Spleen (tissue), 11 donors: Measurements from ENCODE around the gene VMO1. TPM values are rescaled to one million over a fixed set of nuclear protein-coding genes. Genes with fewer than 3 reads are reported as not detected.

Experiments used
- DNase-seq: peaks from one replicate; pipeline ENCODE4 v3.0.0-alpha.2; 2020
- H3K27ac ChIP-seq, 8 donors: fragments of 200-600 bp; sonication (generic) in 7 of 8; 1 replicate in 4 of 8; 2 replicates in 4 of 8; pipeline versions ENCODE4 v1.5.0 to v1.8.0; 2016 to 2021; ENCODE audit warnings: inconsistent platforms in 4 of 8, mild to moderate bottlenecking in 4 of 8, moderate library complexity in 1 of 8
- H3K27me3 ChIP-seq, 7 donors: fragments of 200-600 bp; sonication (generic) in 6 of 7; replicated peaks in 1 of 7; 1 replicate in 4 of 7; 2 replicates in 3 of 7; pipeline versions ENCODE4 v1.5.0 to v1.8.0; 2016 to 2021; ENCODE audit warnings: inconsistent platforms in 3 of 7, mild to moderate bottlenecking in 1 of 7
- H3K36me3 ChIP-seq, 6 donors: fragments of 200-600 bp; sonication (generic) in 5 of 6; 1 replicate in 4 of 6; 2 replicates in 2 of 6; pipeline versions ENCODE4 v1.5.0 to v1.8.0; 2016 to 2021; ENCODE audit warnings: inconsistent platforms in 2 of 6
- H3K4me1 ChIP-seq, 6 donors: fragments of 200-600 bp; sonication (generic) in 5 of 6; 1 replicate in 3 of 6; 2 replicates in 3 of 6; pipeline versions ENCODE4 v1.5.0 to v1.8.0; 2016 to 2021; ENCODE audit warnings: inconsistent platforms in 3 of 6
- H3K4me3 ChIP-seq, 8 donors: fragments of 200-600 bp; sonication (generic) in 7 of 8; 1 replicate in 4 of 8; 2 replicates in 4 of 8; pipeline versions ENCODE4 v1.5.0 to v1.8.0; 2016 to 2021; ENCODE audit warnings: inconsistent platforms in 4 of 8, mild to moderate bottlenecking in 4 of 8, moderate library complexity in 2 of 8
- H3K9me3 ChIP-seq, 8 donors: fragments of 200-600 bp; sonication (generic) in 7 of 8; 1 replicate in 4 of 8; 2 replicates in 4 of 8; pipeline versions ENCODE4 v1.5.0 to v1.8.0; 2016 to 2021; ENCODE audit warnings: inconsistent platforms in 4 of 8
- CTCF ChIP-seq, 11 experiments: fragments of 200-600 bp in 7 of 11; fragments of 450-650 bp in 4 of 11; sonication (generic) in 4 of 11; IDR thresholded peaks in 8 of 11; conservative IDR thresholded peaks in 3 of 11; 1 replicate in 7 of 11; 2 replicates in 4 of 11; pipeline versions ENCODE4 v1.4.0 to v1.8.0; 2016 to 2021; ENCODE audit warnings: antibody characterized with exemption in 11 of 11, inconsistent platforms in 4 of 11, mild to moderate bottlenecking in 1 of 11
- POLR2A ChIP-seq, 3 donors: fragments of 450-650 bp; IDR thresholded peaks; one replicate each; pipeline ENCODE4 v1.5.1; 2017; ENCODE audit warnings: antibody characterized with exemption in 3 of 3, mild to moderate bottlenecking in 1 of 3
- POLR2AphosphoS5 ChIP-seq, 3 donors: sonication (generic); formaldehyde crosslinking; IDR thresholded peaks; one replicate each; pipeline ENCODE4 v1.5.1; 2017; ENCODE audit warnings: antibody characterized with exemption in 3 of 3
- WGBS, 5 donors: extraction: QIAGEN DNeasy Blood & Tissue Kit in 3 of 5; methylation state at CpG; one replicate each; pipeline versions ENCODE4 v1.1.5 to v1.1.7; 2013 to 2018; 5-methylcytosine and 5-hydroxymethylcytosine counted together
- intact Hi-C: fragments of 100-400 bp; cut with DNase I; formaldehyde crosslinking; loops from one replicate; pipeline ENCODE4 v1.15.0; 2023; ENCODE audit warnings: low total_unique reads
- polyA plus RNA-seq, 3 donors: library from polyadenylated mRNA; stranded (reverse); fragments of 200-250 nt; gene quantifications; one replicate each; pipeline ENCODE4 v1.2.1, GENCODE V29; 2013
- total RNA-seq, 7 donors: library from RNA; depleted of rRNA in 3 of 7; stranded (reverse); fragments of >200 nt in 3 of 7; fragmentation: NEBNext Ultra II Directional in 4 of 7; extraction: Animal tissue kit (Norgen Biotek cat#: 25700) in 4 of 7; gene quantifications; one replicate each; pipeline versions ENCODE4 v1.1.0 to v1.2.1, GENCODE V29; 2016 to 2021
- donor health status: healthy with polysubstance abuse.
- donor health status: DM: no; HTN: no; CAD: no; lungs with moderate emphysema.
- donor health status: DM: no; HTN: no; CAD: no.
- donor health status: Bipolar disorder and iron deficiency.
- donor health status: healthy.
- donor health status: DM: no; HTN: no; CAD: no.
- donor health status: DM: yes; HTN: yes; CAD: no.

The VMO1 gene
- total and polyA plus RNA-seq, 10 donors = 5.0 to 74.3 (median 12.0) TPM

DNA sequence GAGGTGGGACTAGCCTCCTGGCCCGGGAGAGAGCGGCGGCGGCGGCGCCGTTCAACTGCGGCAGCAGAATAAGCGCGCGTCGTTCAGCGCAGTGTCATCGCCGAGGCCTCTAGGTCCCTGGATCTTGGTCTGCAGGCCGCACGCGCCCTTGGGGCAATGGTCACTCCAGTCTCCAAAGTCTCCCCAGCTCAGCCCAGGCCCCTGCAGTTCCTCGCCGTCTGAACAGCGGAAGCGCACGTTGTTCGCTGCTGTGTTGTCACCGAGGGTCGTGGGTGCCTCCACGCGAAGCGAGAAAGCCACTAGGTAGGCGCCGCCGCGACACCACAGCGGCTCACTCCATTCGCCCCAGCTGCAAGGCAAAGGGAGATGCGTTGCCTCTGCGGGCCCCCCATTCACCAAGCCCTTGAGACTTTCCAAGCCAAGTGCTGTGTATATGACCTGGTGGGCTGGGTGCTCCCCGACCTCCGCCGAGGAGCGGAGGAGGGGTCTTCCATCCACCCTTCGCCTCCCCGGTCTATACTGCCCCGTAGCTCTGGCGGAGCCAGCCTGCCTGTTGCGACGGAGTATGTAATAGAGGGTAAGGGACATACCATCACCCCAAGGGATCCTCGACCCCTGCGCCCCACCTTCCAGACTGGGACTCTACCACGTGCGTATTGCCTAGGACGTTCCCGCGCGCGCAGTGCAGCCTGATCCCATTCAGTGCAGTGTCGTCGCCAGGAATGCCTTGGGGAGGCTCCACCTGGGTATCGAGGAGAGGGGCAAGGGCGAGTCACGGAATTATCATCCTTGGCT lies 656 bp downstream of the VMO1 start:
- Histone ChIP-seq H3K9me3 (no peaks in the 10 kb centered on the region), H3K27me3 (peaks cover 0 to 90% (median 34%) of the 10 kb centered on the region in 7 donors), H3K27ac (peak overlapping the region in 6 of 8 donors; percentile 2 to 67 (median 40)), H3K4me1 (peaks cover 21 to 60% (median 45%) of the 10 kb centered on the region in 6 donors), H3K36me3 (no peaks in the 10 kb centered on the region), H3K4me3 (peak overlapping the region in 6 of 8 donors; percentile 3 to 58 (median 18))
- intact Hi-C loops = loop anchor here (5.0 to 10.0 kb wide), 2 partner anchors 51 to 102 kb away; partner anchors contain the start of genes CXCL16, MED11 and ZMYND15
- DNase-seq = no peak
- 9 to 25% (median 11%) methylated on average over 23 to 61 of the region's 61 CpGs for WGBS, 5 donors
- TF ChIP-seq POLR2AphosphoS5 (IDR thresholded peaks at IDR 0.05) (no peak), POLR2A (IDR thresholded peaks at IDR 0.05) (no peak)

DNA sequence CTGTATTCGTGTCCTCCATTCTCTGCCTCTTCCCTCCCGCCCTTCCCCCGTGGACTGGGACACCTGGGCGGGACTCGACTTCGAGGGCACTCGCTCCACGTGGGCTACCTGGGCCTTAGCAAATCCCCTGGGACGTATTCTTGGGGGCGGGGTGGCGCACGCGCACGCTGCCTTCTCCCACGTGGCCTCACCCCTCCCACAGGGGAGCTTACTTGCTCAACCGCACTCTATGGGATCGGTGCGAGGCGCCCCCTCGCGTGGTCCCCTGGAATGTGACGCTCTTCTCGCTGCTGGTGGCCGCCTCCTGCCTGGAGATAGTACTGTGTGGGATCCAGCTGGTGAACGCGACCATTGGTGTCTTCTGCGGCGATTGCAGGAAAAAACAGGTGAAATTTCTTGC lies 3.5 kb downstream of the VMO1 start:
- H3K27ac ChIP-seq = no peak overlapping the region
- intact Hi-C loops = loop anchor here (10.0 kb wide), 1 partner anchor 48 kb away; the partner anchor contains the start of genes CXCL16, MED11 and ZMYND15
- WGBS, 5 donors = 31 to 55% (median 35%) methylated on average over 20 to 28 of the region's 28 CpGs
- H3K36me3 ChIP-seq = no peaks in the 10 kb centered on the region
- TF ChIP-seq POLR2AphosphoS5 (IDR thresholded peaks at IDR 0.05) = peak in 2 of 3 donors; percentile 28 to 40
- no peak for TF ChIP-seq POLR2A (IDR thresholded peaks at IDR 0.05)
- TF ChIP-seq CTCF (IDR thresholded peaks at IDR 0.05 in 8 of 11, conservative IDR thresholded peaks at IDR 0.05 in 3 of 11) = peak in 2 of 11 experiments; percentile 25 to 38
- H3K27me3 ChIP-seq = peaks cover 0 to 84% (median 34%) of the 10 kb centered on the region in 7 donors
- DNase-seq = peak; percentile 76
- H3K4me1 ChIP-seq = peaks cover 17 to 34% (median 27%) of the 10 kb centered on the region in 6 donors
- no peaks in the 10 kb centered on the region for H3K9me3 ChIP-seq
- H3K4me3 ChIP-seq = no peak overlapping the region

DNA sequence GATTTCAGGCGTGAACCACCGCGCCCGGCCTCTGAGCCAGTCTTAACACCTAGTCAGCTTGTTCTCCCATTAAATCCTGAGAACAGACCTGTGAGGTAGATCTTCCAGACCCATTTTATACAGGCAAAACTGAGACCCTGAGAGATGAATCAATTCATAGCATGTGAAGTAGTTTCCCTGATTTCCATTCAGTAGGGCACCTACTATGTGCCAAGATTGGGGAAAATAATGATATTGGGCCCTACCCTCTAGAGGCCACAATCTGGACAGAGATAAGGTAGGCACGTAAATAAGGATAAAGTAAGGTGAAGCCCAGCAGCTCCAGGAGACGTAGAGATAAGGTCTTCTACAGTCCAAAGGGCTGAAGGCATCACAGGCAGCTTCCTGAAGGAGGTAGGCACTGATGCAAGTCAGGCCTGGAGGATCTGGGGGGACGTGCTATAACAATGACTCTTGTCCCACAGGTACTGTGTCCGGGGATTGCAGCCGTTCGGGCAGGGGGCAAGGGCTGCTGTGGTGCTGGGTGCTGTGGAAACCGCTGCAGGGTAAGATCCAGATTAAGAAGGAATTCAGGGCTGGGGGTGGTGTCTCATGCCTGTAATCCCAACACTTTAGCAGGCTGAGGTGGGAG lies 5.7 kb downstream of the VMO1 start:
- Histone ChIP-seq H3K27ac (no peak overlapping the region), H3K4me1 (peaks cover 4 to 12% (median 6%) of the 10 kb centered on the region in 6 donors), H3K9me3 (no peaks in the 10 kb centered on the region), H3K27me3 (peaks cover 0 to 62% (median 23%) of the 10 kb centered on the region in 7 donors), H3K4me3 (no peak overlapping the region), H3K36me3 (no peaks in the 10 kb centered on the region)
- TF ChIP-seq CTCF (IDR thresholded peaks at IDR 0.05 in 8 of 11, conservative IDR thresholded peaks at IDR 0.05 in 3 of 11) (no peak), POLR2A (IDR thresholded peaks at IDR 0.05) (no peak), POLR2AphosphoS5 (IDR thresholded peaks at IDR 0.05) (no peak)
- intact Hi-C loops = loop anchor here (10.0 kb wide), 1 partner anchor 46 kb away; the partner anchor contains the start of genes CXCL16, MED11 and ZMYND15
- DNase-seq = no peak
- 79 to 88% (median 83%) methylated on average over 11 of the region's 11 CpGs for WGBS, 5 donors

DNA sequence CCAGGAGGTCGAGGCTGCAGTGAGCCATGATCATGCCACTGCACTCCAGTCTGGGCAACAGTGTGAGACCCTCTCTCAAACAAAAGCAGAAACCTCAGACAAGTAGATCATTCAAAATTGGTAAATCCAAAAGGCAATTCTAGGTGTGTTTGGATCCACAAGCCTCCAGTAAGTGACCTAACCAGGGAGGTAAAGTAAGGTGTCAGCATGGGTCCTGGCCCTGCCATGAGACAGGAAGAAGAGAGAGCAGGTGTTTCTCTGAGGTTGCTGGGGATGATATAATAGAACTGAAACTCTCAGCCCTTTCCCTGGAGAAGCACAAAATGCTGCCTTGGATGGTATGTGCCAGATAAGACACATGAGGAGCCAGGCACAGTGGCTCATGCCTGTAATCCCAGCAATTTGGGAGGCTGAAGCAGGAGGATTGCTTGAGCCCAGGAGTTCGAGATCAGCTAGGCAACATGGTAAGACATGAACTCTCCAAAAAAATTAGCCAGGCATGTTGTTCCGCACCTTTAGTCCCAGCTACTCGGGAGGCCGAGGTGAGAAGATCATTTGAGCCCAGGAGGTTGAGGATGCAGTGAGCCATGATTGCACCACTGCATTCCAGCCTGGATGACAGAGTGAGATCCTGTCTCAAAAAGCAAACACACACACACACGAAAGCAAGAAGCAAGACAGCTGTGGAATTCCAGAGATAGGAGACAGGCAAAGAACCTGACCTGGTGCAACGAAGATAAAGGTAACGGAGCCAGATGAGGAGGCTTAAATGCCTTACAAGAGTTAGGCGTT lies 8.0 kb downstream of the VMO1 start:
- Histone ChIP-seq H3K9me3 (no peaks in the 10 kb centered on the region), H3K27ac (no peak overlapping the region), H3K27me3 (peaks cover 0 to 39% (median 10%) of the 10 kb centered on the region in 7 donors), H3K4me3 (no peak overlapping the region), H3K4me1 (peaks cover 0 to 4% (median 0%) of the 10 kb centered on the region in 6 donors), H3K36me3 (no peaks in the 10 kb centered on the region)
- TF ChIP-seq POLR2AphosphoS5 (IDR thresholded peaks at IDR 0.05) = no peak
- no peak for TF ChIP-seq CTCF (IDR thresholded peaks at IDR 0.05 in 8 of 11, conservative IDR thresholded peaks at IDR 0.05 in 3 of 11)
- TF ChIP-seq POLR2A (IDR thresholded peaks at IDR 0.05) = no peak
- no peak for DNase-seq
- 79 to 85% (median 82%) methylated on average over 9 of the region's 9 CpGs for WGBS, 5 donors
- intact Hi-C loops = no loop called here
